ENCODE measurements around the gene RBM8A.
A peak's percentile ranks its signal among the peaks of the same experiment; 100 is the strongest.

Gene RBM8A

DNA sequence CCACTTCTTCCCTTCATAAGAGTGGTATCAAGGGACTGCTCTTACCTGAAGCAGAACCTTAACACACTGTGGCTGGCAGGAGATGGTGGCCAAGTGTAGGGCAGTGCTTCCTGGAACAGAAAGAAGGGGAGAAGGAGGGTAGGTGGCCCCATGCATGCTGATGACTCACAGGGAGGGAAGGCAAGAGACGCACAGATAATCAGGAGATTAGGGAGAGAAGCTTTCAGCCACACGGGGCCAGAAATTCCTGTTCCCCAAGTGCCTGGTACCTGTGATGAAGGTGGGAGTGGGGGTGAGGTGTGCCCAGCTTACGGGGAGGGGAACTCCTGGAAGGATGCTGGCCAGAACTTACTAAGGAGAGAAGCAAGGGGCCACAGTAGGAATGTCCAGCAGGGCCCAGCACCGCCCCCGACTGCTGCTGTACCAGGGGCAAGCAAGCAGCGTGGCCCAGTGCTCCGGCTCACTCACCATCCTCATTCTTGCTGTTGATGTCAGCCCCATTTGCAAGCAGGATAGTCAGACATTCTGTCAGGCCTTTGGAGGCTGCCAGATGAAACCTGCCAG is 49.3 kb downstream of the RBM8A start:
- TF ChIP-seq ZNF416 (tag by site-specific recombination; IDR thresholded peaks at IDR 0.05) (no peak), ZNF791 (tag by site-specific recombination; IDR thresholded peaks at IDR 0.05) (no peak), ZNF623 (tag by site-specific recombination; IDR thresholded peaks at IDR 0.05) (no peak), KLF1 (tag by site-specific recombination; IDR thresholded peaks at IDR 0.05) (no peak), ZNF354C (tag by site-specific recombination; IDR thresholded peaks at IDR 0.05; ENCODE audit: borderline replicate concordance, low read depth) (no peak), ZNF169 (tag by site-specific recombination; IDR thresholded peaks at IDR 0.05) (no peak), MZF1 (tag by site-specific recombination; IDR thresholded peaks at IDR 0.05; ENCODE audit: borderline replicate concordance) (no peak), ZNF548 (tag by site-specific recombination; IDR thresholded peaks at IDR 0.05) (no peak)
- TF ChIP-seq, protein P1, sequence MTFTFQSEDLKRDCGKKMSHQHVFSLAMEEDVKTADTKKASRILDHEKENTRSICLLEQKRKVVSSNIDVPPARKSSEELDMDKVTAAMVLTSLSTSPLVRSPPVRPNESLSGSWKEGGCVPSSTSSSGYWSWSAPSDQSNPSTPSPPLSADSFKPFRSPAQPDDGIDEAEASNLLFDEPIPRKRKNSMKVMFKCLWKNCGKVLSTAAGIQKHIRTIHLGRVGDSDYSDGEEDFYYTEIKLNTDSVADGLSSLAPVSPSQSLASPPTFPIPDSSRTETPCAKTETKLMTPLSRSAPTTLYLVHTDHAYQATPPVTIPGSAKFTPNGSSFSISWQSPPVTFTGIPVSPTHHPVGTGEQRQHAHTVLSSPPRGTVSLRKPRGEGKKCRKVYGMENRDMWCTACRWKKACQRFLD (tag by site-specific recombination; IDR thresholded peaks at IDR 0.05) = no peak
- TF ChIP-seq, protein P2, sequence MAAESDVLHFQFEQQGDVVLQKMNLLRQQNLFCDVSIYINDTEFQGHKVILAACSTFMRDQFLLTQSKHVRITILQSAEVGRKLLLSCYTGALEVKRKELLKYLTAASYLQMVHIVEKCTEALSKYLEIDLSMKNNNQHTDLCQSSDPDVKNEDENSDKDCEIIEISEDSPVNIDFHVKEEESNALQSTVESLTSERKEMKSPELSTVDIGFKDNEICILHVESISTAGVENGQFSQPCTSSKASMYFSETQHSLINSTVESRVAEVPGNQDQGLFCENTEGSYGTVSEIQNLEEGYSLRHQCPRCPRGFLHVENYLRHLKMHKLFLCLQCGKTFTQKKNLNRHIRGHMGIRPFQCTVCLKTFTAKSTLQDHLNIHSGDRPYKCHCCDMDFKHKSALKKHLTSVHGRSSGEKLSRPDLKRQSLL (tag by site-specific recombination; IDR thresholded peaks at IDR 0.05) = no peak
- TF ChIP-seq, protein P3, sequence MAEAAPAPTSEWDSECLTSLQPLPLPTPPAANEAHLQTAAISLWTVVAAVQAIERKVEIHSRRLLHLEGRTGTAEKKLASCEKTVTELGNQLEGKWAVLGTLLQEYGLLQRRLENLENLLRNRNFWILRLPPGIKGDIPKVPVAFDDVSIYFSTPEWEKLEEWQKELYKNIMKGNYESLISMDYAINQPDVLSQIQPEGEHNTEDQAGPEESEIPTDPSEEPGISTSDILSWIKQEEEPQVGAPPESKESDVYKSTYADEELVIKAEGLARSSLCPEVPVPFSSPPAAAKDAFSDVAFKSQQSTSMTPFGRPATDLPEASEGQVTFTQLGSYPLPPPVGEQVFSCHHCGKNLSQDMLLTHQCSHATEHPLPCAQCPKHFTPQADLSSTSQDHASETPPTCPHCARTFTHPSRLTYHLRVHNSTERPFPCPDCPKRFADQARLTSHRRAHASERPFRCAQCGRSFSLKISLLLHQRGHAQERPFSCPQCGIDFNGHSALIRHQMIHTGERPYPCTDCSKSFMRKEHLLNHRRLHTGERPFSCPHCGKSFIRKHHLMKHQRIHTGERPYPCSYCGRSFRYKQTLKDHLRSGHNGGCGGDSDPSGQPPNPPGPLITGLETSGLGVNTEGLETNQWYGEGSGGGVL (tag by site-specific recombination; IDR thresholded peaks at IDR 0.05) = peak; percentile 49; the same call in 1 of the 2 replicates
- TF ChIP-seq, protein P4, sequence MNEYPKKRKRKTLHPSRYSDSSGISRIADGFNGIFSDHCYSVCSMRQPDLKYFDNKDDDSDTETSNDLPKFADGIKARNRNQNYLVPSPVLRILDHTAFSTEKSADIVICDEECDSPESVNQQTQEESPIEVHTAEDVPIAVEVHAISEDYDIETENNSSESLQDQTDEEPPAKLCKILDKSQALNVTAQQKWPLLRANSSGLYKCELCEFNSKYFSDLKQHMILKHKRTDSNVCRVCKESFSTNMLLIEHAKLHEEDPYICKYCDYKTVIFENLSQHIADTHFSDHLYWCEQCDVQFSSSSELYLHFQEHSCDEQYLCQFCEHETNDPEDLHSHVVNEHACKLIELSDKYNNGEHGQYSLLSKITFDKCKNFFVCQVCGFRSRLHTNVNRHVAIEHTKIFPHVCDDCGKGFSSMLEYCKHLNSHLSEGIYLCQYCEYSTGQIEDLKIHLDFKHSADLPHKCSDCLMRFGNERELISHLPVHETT (tag by site-specific recombination; IDR thresholded peaks at IDR 0.05) = no peak
- TF ChIP-seq, protein P5, sequence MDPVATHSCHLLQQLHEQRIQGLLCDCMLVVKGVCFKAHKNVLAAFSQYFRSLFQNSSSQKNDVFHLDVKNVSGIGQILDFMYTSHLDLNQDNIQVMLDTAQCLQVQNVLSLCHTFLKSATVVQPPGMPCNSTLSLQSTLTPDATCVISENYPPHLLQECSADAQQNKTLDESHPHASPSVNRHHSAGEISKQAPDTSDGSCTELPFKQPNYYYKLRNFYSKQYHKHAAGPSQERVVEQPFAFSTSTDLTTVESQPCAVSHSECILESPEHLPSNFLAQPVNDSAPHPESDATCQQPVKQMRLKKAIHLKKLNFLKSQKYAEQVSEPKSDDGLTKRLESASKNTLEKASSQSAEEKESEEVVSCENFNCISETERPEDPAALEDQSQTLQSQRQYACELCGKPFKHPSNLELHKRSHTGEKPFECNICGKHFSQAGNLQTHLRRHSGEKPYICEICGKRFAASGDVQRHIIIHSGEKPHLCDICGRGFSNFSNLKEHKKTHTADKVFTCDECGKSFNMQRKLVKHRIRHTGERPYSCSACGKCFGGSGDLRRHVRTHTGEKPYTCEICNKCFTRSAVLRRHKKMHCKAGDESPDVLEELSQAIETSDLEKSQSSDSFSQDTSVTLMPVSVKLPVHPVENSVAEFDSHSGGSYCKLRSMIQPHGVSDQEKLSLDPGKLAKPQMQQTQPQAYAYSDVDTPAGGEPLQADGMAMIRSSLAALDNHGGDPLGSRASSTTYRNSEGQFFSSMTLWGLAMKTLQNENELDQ (tag by site-specific recombination; IDR thresholded peaks at IDR 0.05; ENCODE audit: low read depth) = no peak
- TF ChIP-seq, protein P6, sequence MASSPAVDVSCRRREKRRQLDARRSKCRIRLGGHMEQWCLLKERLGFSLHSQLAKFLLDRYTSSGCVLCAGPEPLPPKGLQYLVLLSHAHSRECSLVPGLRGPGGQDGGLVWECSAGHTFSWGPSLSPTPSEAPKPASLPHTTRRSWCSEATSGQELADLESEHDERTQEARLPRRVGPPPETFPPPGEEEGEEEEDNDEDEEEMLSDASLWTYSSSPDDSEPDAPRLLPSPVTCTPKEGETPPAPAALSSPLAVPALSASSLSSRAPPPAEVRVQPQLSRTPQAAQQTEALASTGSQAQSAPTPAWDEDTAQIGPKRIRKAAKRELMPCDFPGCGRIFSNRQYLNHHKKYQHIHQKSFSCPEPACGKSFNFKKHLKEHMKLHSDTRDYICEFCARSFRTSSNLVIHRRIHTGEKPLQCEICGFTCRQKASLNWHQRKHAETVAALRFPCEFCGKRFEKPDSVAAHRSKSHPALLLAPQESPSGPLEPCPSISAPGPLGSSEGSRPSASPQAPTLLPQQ (tag by site-specific recombination; IDR thresholded peaks at IDR 0.05) = 0 out of 2 replicates have a peak, but pooled peaks have one; percentile 29
- TF ChIP-seq, protein P7, sequence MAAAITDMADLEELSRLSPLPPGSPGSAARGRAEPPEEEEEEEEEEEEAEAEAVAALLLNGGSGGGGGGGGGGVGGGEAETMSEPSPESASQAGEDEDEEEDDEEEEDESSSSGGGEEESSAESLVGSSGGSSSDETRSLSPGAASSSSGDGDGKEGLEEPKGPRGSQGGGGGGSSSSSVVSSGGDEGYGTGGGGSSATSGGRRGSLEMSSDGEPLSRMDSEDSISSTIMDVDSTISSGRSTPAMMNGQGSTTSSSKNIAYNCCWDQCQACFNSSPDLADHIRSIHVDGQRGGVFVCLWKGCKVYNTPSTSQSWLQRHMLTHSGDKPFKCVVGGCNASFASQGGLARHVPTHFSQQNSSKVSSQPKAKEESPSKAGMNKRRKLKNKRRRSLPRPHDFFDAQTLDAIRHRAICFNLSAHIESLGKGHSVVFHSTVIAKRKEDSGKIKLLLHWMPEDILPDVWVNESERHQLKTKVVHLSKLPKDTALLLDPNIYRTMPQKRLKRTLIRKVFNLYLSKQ (tag by site-specific recombination; IDR thresholded peaks at IDR 0.05; ENCODE audit: borderline replicate concordance) = no peak
- Histone ChIP-seq H3K27ac (ENCODE audit: extremely low read depth, low read depth, low read length) (no peak overlapping the region), H3K4me1 (ENCODE audit: control insufficient read depth, insufficient read depth, low read length) (no peaks in the 10 kb centered on the region), H3K4me3 (ENCODE audit: low read depth, low read length) (no peak overlapping the region), H3K9me3 (ENCODE audit: control insufficient read depth, insufficient read depth, low read depth, low read length) (no peaks in the 10 kb centered on the region), H3K36me3 (ENCODE audit: control insufficient read depth in 2 of 2, insufficient read depth in 1 of 2, low read length in 2 of 2) (no peaks in the 10 kb centered on the region)
- ChIA-PET POLR2A (interaction anchor here (1.7 kb wide), 1 partner anchor 19 kb away, joined by 5 read pairs; the partner anchor contains the start of gene PIAS3), CTCF (interaction anchor here (0.5 to 7.5 kb wide), 4 partner anchors 13 to 32 kb away, joined by 3 to 70 read pairs (median 10); partner anchors contain the start of gene NUDT17)
